ENCODE data around the gene VMP1.

- TF ChIP-seq CTCF (conservative IDR thresholded peaks at IDR 0.05 in 1 of 2, IDR thresholded peaks at IDR 0.05 in 1 of 2; ENCODE audit: extremely low read depth in 1 of 2, insufficient read depth in 1 of 2, low read depth in 1 of 2, low read length in 2 of 2): no peak
- TF ChIP-seq EZH2 (IDR thresholded peaks at IDR 0.05; ENCODE audit: borderline replicate concordance, low read length): no peak
Observed at GRCh38 chr17:59800530-59800942, 93.1 kb downstream of the VMP1 start.
